Astrocyte (in vitro differentiated cells and primary cell): ENCODE results near the gene TMEM184C. TPM values are rescaled to one million over a fixed set of nuclear protein-coding genes. Genes with fewer than 3 reads are reported as not detected.
A peak's percentile ranks its signal among the peaks of the same experiment; 100 is the strongest.

Experiments used
- DNase-seq: peaks from one replicate; pipeline ENCODE4 v3.0.0-alpha.2; 2010; ENCODE audit warnings: low read depth
- FAIRE-seq: peaks from 2 replicates; lab custom pipeline; 2011; peaks lifted over from hg19 to GRCh38; lab: Jason Lieb, UNC
- H2AFZ ChIP-seq: 2 replicates; pipeline ENCODE4 v1.6.0; 2012; ENCODE audit warnings: low read depth, low read length, inconsistent platforms
- H3K27ac ChIP-seq: 2 replicates; pipeline ENCODE4 v1.5.1; 2011; ENCODE audit warnings: low read depth, low read length, inconsistent platforms
- H3K27me3 ChIP-seq: 2 replicates; pipeline ENCODE4 v1.6.0; 2011; ENCODE audit warnings: low read length, inconsistent platforms; ENCODE audit not compliant: insufficient read depth
- H3K36me3 ChIP-seq: 2 replicates; pipeline ENCODE4 v1.5.1; 2011; ENCODE audit warnings: low read length, inconsistent platforms; ENCODE audit not compliant: insufficient read depth
- H3K4me1 ChIP-seq: 2 replicates; pipeline ENCODE4 v1.5.1; 2011; ENCODE audit warnings: low read length, inconsistent platforms; ENCODE audit not compliant: insufficient read depth
- H3K4me2 ChIP-seq: 2 replicates; pipeline ENCODE4 v1.6.0; 2012; ENCODE audit warnings: low read length, inconsistent platforms
- H3K4me3 ChIP-seq: 2 replicates; pipeline ENCODE4 v1.5.1; 2011; ENCODE audit warnings: low read depth, mild to moderate bottlenecking, low read length, inconsistent platforms; ENCODE audit not compliant: insufficient read depth
- H3K79me2 ChIP-seq: 2 replicates; pipeline ENCODE4 v1.6.0; 2012; ENCODE audit warnings: mild to moderate bottlenecking, low read length, inconsistent platforms; ENCODE audit not compliant: insufficient read depth
- H3K9ac ChIP-seq: 2 replicates; pipeline ENCODE4 v1.6.0; 2012; ENCODE audit warnings: mild to moderate bottlenecking, low read length, inconsistent platforms
- H3K9me3 ChIP-seq: 2 replicates; pipeline ENCODE4 v1.5.1; 2012; ENCODE audit warnings: low read depth, mild to moderate bottlenecking, low read length, inconsistent platforms; ENCODE audit not compliant: insufficient read depth
- H4K20me1 ChIP-seq: 2 replicates; pipeline ENCODE4 v1.6.0; 2012; ENCODE audit warnings: low read length, inconsistent platforms; ENCODE audit not compliant: insufficient read depth
- H3K27ac Mint-ChIP-seq: one replicate; pipeline ENCODE4 v1.8.0; 2021; ENCODE audit warnings: mild to moderate bottlenecking, mixed read lengths; ENCODE audit not compliant: unreplicated experiment
- H3K27me3 Mint-ChIP-seq: one replicate; pipeline ENCODE4 v1.8.0; 2021; ENCODE audit warnings: low read depth, mixed read lengths; ENCODE audit not compliant: unreplicated experiment
- H3K36me3 Mint-ChIP-seq: one replicate; pipeline ENCODE4 v1.8.0; 2021; ENCODE audit warnings: low read depth, mixed read lengths; ENCODE audit not compliant: unreplicated experiment
- H3K4me1 Mint-ChIP-seq: one replicate; pipeline ENCODE4 v1.8.0; 2021; ENCODE audit warnings: low read depth, mixed read lengths; ENCODE audit not compliant: unreplicated experiment
- H3K4me3 Mint-ChIP-seq: one replicate; pipeline ENCODE4 v1.8.0; 2021; ENCODE audit warnings: mild to moderate bottlenecking, moderate library complexity, mixed read lengths; ENCODE audit not compliant: unreplicated experiment
- H3K9me3 Mint-ChIP-seq: one replicate; pipeline ENCODE4 v1.8.0; 2021; ENCODE audit warnings: mild to moderate bottlenecking, mixed read lengths; ENCODE audit not compliant: unreplicated experiment
- EZH2 ChIP-seq: IDR thresholded peaks from 2 replicates; pipeline ENCODE4 v1.6.1; 2012; ENCODE audit warnings: mild to moderate bottlenecking, low read length, inconsistent platforms; ENCODE audit not compliant: insufficient read depth
- total RNA-seq: library from RNA; stranded (reverse); gene quantifications from 2 replicates; pipeline ENCODE4 v1.2.1, GENCODE V29; 2021
- TF ChIP-seq, protein P1 (sequence below): IDR thresholded peaks from 2 replicates; pipeline ENCODE4 v1.5.1; 2011; ENCODE audit warnings: low read depth, mild to moderate bottlenecking, inconsistent platforms, low read length, moderate library complexity; ENCODE audit not compliant: insufficient read depth

TMEM184C gene
- total RNA-seq, 1 donor from 2014 or later, result 42.3 TPM

- Histone ChIP-seq H3K27ac (no peak overlapping the region), H3K4me3 (no peak overlapping the region), H3K36me3 (no peaks in the 10 kb centered on the region), H3K79me2 (no peaks in the 10 kb centered on the region), H3K4me2 (no peak overlapping the region), H3K27me3 (no peaks in the 10 kb centered on the region), H4K20me1 (no peaks in the 10 kb centered on the region), H2AFZ (no peak overlapping the region), H3K4me1 (peaks cover 5% of the 10 kb centered on the region), H3K9me3 (no peaks in the 10 kb centered on the region), H3K9ac (no peak overlapping the region)
- FAIRE-seq, result no peak
- H3K9me3 Mint-ChIP-seq, result peaks cover 10% of the 10 kb centered on the region
- no peak for DNase-seq
- H3K27me3 Mint-ChIP-seq, result no peaks in the 10 kb centered on the region
- peaks cover 13% of the 10 kb centered on the region for H3K4me1 Mint-ChIP-seq
- no peak overlapping the region for H3K27ac Mint-ChIP-seq
- TF ChIP-seq, protein P1, sequence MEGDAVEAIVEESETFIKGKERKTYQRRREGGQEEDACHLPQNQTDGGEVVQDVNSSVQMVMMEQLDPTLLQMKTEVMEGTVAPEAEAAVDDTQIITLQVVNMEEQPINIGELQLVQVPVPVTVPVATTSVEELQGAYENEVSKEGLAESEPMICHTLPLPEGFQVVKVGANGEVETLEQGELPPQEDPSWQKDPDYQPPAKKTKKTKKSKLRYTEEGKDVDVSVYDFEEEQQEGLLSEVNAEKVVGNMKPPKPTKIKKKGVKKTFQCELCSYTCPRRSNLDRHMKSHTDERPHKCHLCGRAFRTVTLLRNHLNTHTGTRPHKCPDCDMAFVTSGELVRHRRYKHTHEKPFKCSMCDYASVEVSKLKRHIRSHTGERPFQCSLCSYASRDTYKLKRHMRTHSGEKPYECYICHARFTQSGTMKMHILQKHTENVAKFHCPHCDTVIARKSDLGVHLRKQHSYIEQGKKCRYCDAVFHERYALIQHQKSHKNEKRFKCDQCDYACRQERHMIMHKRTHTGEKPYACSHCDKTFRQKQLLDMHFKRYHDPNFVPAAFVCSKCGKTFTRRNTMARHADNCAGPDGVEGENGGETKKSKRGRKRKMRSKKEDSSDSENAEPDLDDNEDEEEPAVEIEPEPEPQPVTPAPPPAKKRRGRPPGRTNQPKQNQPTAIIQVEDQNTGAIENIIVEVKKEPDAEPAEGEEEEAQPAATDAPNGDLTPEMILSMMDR, result no peak
- TF ChIP-seq EZH2, result no peak
- H3K4me3 Mint-ChIP-seq, result no peak overlapping the region
- no peaks in the 10 kb centered on the region for H3K36me3 Mint-ChIP-seq
Measured at GRCh38 chr4:147586032-147586431, 31.2 kb upstream of the TMEM184C start.

- Histone ChIP-seq H3K4me1 (peaks cover 3% of the 10 kb centered on the region), H3K4me3 (no peak overlapping the region), H3K27me3 (no peaks in the 10 kb centered on the region), H3K9ac (no peak overlapping the region), H3K27ac (no peak overlapping the region), H3K4me2 (no peak overlapping the region), H2AFZ (peak overlapping the region; percentile 41), H3K36me3 (no peaks in the 10 kb centered on the region), H4K20me1 (no peaks in the 10 kb centered on the region), H3K79me2 (no peaks in the 10 kb centered on the region), H3K9me3 (no peaks in the 10 kb centered on the region)
- DNase-seq (no peak), FAIRE-seq (no peak)
- Mint-ChIP-seq H3K27ac (no peak overlapping the region), H3K9me3 (peaks cover 10% of the 10 kb centered on the region), H3K4me3 (no peak overlapping the region), H3K36me3 (no peaks in the 10 kb centered on the region), H3K27me3 (no peaks in the 10 kb centered on the region), H3K4me1 (peaks cover 13% of the 10 kb centered on the region)
- TF ChIP-seq EZH2, result no peak
- TF ChIP-seq, protein P1, result no peak
Measured at GRCh38 chr4:147586637-147587036, 30.6 kb upstream of the TMEM184C start.

GRCh38 chr4:147587041-147587440 is 30.2 kb upstream of the TMEM184C start:
- DNase-seq (no peak), FAIRE-seq (peak; percentile 47)
- peaks cover 11% of the 10 kb centered on the region for H3K4me1 Mint-ChIP-seq

More at GRCh38 chr4:147587041-147587440, 30.2 kb upstream of the TMEM184C start:
- Mint-ChIP-seq H3K36me3 (no peaks in the 10 kb centered on the region), H3K27me3 (no peaks in the 10 kb centered on the region), H3K27ac (no peak overlapping the region), H3K4me3 (no peak overlapping the region), H3K9me3 (peaks cover 10% of the 10 kb centered on the region)
- no peaks in the 10 kb centered on the region for H3K27me3 ChIP-seq
- H4K20me1 ChIP-seq, result no peaks in the 10 kb centered on the region
- TF ChIP-seq, protein P1, result no peak
- no peak for TF ChIP-seq EZH2
- H3K4me3 ChIP-seq, result no peak overlapping the region
- no peak overlapping the region for H3K27ac ChIP-seq
- no peaks in the 10 kb centered on the region for H3K79me2 ChIP-seq
- H3K9me3 ChIP-seq, result no peaks in the 10 kb centered on the region
- no peak overlapping the region for H3K4me2 ChIP-seq
- peaks cover 3% of the 10 kb centered on the region for H3K4me1 ChIP-seq
- no peak overlapping the region for H2AFZ ChIP-seq
- H3K36me3 ChIP-seq, result no peaks in the 10 kb centered on the region
- no peak overlapping the region for H3K9ac ChIP-seq
